Endothelial cell of umbilical vein (primary cell): ENCODE measurements around the gene IPO4. TPM values are rescaled to one million over a fixed set of nuclear protein-coding genes. Genes with fewer than 3 reads are reported as not detected.

Experiments
- BruUV-seq: library from RNA; stranded (reverse); fragments of 400-500 nt; replicated peaks from 2 replicates; lab custom pipeline; 2021; lab: Mats Ljungman, UMichigan
- CTCF ChIA-PET: fragments of 300-600, 350-600 bp; sonication (Branson Sonifier 250); formaldehyde crosslinking; loops from one replicate; lab custom pipeline; 2021; ENCODE audit warnings: antibody characterized with exemption, inconsistent platforms; lab: Charles Lee
- POLR2A ChIA-PET: fragments of 300-600, 350-600 bp; sonication (Branson Sonifier 250); formaldehyde crosslinking; loops from one replicate; lab custom pipeline; 2021; ENCODE audit warnings: antibody characterized with exemption, inconsistent platforms; lab: Charles Lee
- DNase-seq: peaks from one replicate; pipeline ENCODE4 v3.0.0-alpha.2; 2011; ENCODE audit warnings: low read depth, low spot score
- FAIRE-seq: peaks from 2 replicates; lab custom pipeline; 2011; peaks lifted over from hg19 to GRCh38; lab: Jason Lieb, UNC
- H2AFZ ChIP-seq: 2 replicates; pipeline ENCODE4 v1.6.0; 2012; ENCODE audit warnings: low read depth, low read length, control low read depth, inconsistent platforms
- H3K27ac ChIP-seq: 2 replicates; pipeline ENCODE4 v1.5.1; 2011; ENCODE audit warnings: low read depth, mild to moderate bottlenecking, control low read depth, low read length, moderate library complexity; ENCODE audit not compliant: insufficient read depth
- H3K27me3 ChIP-seq, 2 experiments: 2 replicates each; pipeline versions ENCODE4 v1.6.0 to v1.6.1; 2011; ENCODE audit warnings: low read length in 2 of 2, mixed read lengths in 1 of 2; ENCODE audit not compliant: control insufficient read depth in 2 of 2, insufficient read depth in 2 of 2
- H3K36me3 ChIP-seq, 2 experiments: 2 replicates in 1 of 2; 3 replicates in 1 of 2; pipeline ENCODE4 v1.5.1; 2011; ENCODE audit warnings: low read length in 2 of 2, mild to moderate bottlenecking in 1 of 2, moderate library complexity in 1 of 2; ENCODE audit not compliant: control insufficient read depth in 2 of 2, insufficient read depth in 2 of 2; ENCODE audit errors: extremely low read depth in 1 of 2
- H3K4me1 ChIP-seq: 3 replicates; pipeline ENCODE4 v1.5.1; 2011; ENCODE audit warnings: mild to moderate bottlenecking, low read length; ENCODE audit not compliant: control insufficient read depth, insufficient read depth; ENCODE audit errors: extremely low read depth
- H3K4me2 ChIP-seq: 2 replicates; pipeline ENCODE4 v1.6.1; 2011; ENCODE audit warnings: low read length, control low read depth, mixed read lengths; ENCODE audit not compliant: insufficient read depth
- H3K4me3 ChIP-seq, 3 experiments: fragments of 200-600 bp in 1 of 3; sonication (generic), shearing (Covaris generic) in 1 of 3; replicated peaks in 1 of 3; 2 replicates each; pipeline ENCODE4 v1.5.1; 2011 to 2016; ENCODE audit warnings: control low read depth in 3 of 3, low read length in 3 of 3, mild to moderate bottlenecking in 2 of 3, inconsistent platforms in 1 of 3, low read depth in 1 of 3, moderate library complexity in 1 of 3; ENCODE audit not compliant: insufficient read depth in 1 of 3
- H3K79me2 ChIP-seq: 2 replicates; pipeline ENCODE4 v1.6.0; 2012; ENCODE audit warnings: low read length, inconsistent platforms; ENCODE audit not compliant: control insufficient read depth, insufficient read depth
- H3K9ac ChIP-seq: replicated peaks from 2 replicates; pipeline ENCODE3; 2011; ENCODE audit warnings: low read length, control low read depth; ENCODE audit not compliant: insufficient read depth; ENCODE audit errors: extremely low read depth
- H3K9me1 ChIP-seq: replicated peaks from 3 replicates; pipeline ENCODE4 v1.6.0; 2011; ENCODE audit warnings: mild to moderate bottlenecking, low read length; ENCODE audit not compliant: control insufficient read depth, insufficient read depth; ENCODE audit errors: extremely low read depth
- H3K9me3 ChIP-seq: replicated peaks from 2 replicates; pipeline ENCODE4 v1.5.1; 2012; ENCODE audit warnings: low read length, inconsistent platforms; ENCODE audit not compliant: control insufficient read depth, insufficient read depth
- H4K20me1 ChIP-seq: replicated peaks from 2 replicates; pipeline ENCODE3; 2011; ENCODE audit warnings: mild to moderate bottlenecking, low read length; ENCODE audit not compliant: control insufficient read depth, insufficient read depth; ENCODE audit errors: extremely low read depth
- EZH2 ChIP-seq: IDR thresholded peaks from 2 replicates; pipeline ENCODE4 v1.6.1; 2012; ENCODE audit warnings: borderline replicate concordance, low read depth, mild to moderate bottlenecking, moderate library complexity, low read length, inconsistent platforms; ENCODE audit not compliant: severe bottlenecking
- FOS ChIP-seq: IDR thresholded peaks from 2 replicates; pipeline ENCODE4 v1.6.1; 2011; ENCODE audit warnings: mild to moderate bottlenecking, low read length, moderate library complexity, borderline replicate concordance; ENCODE audit not compliant: insufficient read depth
- GATA2 ChIP-seq: IDR thresholded peaks from 2 replicates; pipeline ENCODE4 v1.7.0; 2011; ENCODE audit warnings: low read depth, mild to moderate bottlenecking, moderate library complexity, mixed read lengths, low read length; ENCODE audit not compliant: insufficient read length, insufficient read depth
- JUN ChIP-seq: IDR thresholded peaks from 2 replicates; pipeline ENCODE4 v1.6.1; 2011; ENCODE audit warnings: borderline replicate concordance, low read depth; ENCODE audit not compliant: insufficient read length, insufficient read depth
- MAX ChIP-seq: IDR thresholded peaks from 2 replicates; pipeline ENCODE4 v1.6.1; 2011; ENCODE audit not compliant: insufficient read depth, insufficient read length
- MYC ChIP-seq: IDR thresholded peaks from one replicate; pipeline ENCODE4 v1.6.1; 2011; ENCODE audit warnings: mild to moderate bottlenecking, low read depth, low read length
- POLR2A ChIP-seq: IDR thresholded peaks from 2 replicates; pipeline ENCODE4 v1.6.1; 2012; ENCODE audit warnings: low read depth, mild to moderate bottlenecking, control low read depth, low read length
- POLR2AphosphoS5 ChIP-seq: IDR thresholded peaks from 2 replicates; pipeline ENCODE4 v1.6.1; 2012; ENCODE audit warnings: low read depth, mild to moderate bottlenecking, control low read depth, low read length, moderate library complexity; ENCODE audit not compliant: insufficient read depth
- dilution Hi-C: fragments of 300-500 bp; cut with MboI; formaldehyde crosslinking; loops from one replicate; pipeline ENCODE4 v1.15.0; 2019; ENCODE audit warnings: low sequenced_read_pairs; ENCODE audit not compliant: extremely low pct_ligation_motif_present
- intact Hi-C: fragments of 100-400 bp; cut with micrococcal nuclease; formaldehyde crosslinking; loops from one replicate; pipeline ENCODE4 v1.10.0; 2022
- polyA plus RNA-seq, 4 experiments: library from polyadenylated mRNA; depleted of rRNA in 3 of 4; stranded (reverse) in 3 of 4; unstranded in 1 of 4; fragments of >200 nt; gene quantifications; 2 replicates each; pipeline versions ENCODE4 v1.2.1 to v1.2.3, GENCODE V29; 2011 to 2012; ENCODE audit warnings: missing spikeins in 1 of 4
- total RNA-seq: library from RNA; stranded (reverse); gene quantifications from 2 replicates; pipeline ENCODE4 v1.2.3, GENCODE V29; 2021
- TF ChIP-seq, protein P1 (sequence below), 2 donors: IDR thresholded peaks; 1 replicate in 1 of 2; 2 replicates in 1 of 2; pipeline ENCODE4 v1.5.1; 2011; ENCODE audit warnings: low read length in 2 of 2, mild to moderate bottlenecking in 2 of 2, moderate library complexity in 2 of 2, control low read depth in 1 of 2, inconsistent platforms in 1 of 2, low read depth in 1 of 2; ENCODE audit not compliant: insufficient read depth in 1 of 2; ENCODE audit errors: extremely low read depth in 1 of 2

Gene IPO4
- total and polyA plus RNA-seq, 2 donors (not counting 3 experiments of a cell fraction or from before 2014, with no cell fraction given) = 24.6 to 66.5 TPM

DNA sequence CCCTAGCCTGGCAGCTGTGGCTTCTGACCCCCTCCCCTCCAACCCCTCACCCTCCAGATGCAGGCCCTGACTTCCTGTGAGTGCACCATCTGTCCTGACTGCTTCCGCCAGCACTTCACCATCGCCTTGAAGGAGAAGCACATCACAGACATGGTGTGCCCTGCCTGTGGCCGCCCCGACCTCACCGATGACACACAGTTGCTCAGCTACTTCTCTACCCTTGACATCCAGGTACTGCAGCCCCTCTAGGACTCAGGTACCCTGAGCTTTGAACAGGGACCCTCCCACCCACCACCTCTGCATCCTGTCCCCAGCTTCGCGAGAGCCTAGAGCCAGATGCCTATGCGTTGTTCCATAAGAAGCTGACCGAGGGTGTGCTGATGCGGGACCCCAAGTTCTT is 33.5 kb downstream of the IPO4 start:
- intact Hi-C loops (no loop called here), dilution Hi-C loops (no loop called here)
- no peak overlapping the region for H3K4me2 ChIP-seq
- POLR2A ChIA-PET = no interaction called here
- no peak overlapping the region for H3K9ac ChIP-seq
- CTCF ChIA-PET = interaction anchor here (0.9 to 1.4 kb wide), 3 partner anchors 14 to 153 kb away, joined by 3 read pairs; partner anchors contain the start of genes CIDEB and EMC9
- no peak for FAIRE-seq
- no peaks in the 10 kb centered on the region for H3K9me1 ChIP-seq
- H4K20me1 ChIP-seq = no peaks in the 10 kb centered on the region
- H3K27me3 ChIP-seq = no peaks in the 10 kb centered on the region
- H2AFZ ChIP-seq = no peak overlapping the region
- no peak overlapping the region for H3K4me3 ChIP-seq
- H3K27ac ChIP-seq = no peak overlapping the region
- H3K4me1 ChIP-seq = no peaks in the 10 kb centered on the region
- no peaks in the 10 kb centered on the region for H3K9me3 ChIP-seq
- TF ChIP-seq POLR2AphosphoS5 (no peak), POLR2A (no peak), MYC (no peak), GATA2 (no peak), FOS (no peak), EZH2 (no peak), JUN (no peak), MAX (no peak)
- TF ChIP-seq, protein P1, sequence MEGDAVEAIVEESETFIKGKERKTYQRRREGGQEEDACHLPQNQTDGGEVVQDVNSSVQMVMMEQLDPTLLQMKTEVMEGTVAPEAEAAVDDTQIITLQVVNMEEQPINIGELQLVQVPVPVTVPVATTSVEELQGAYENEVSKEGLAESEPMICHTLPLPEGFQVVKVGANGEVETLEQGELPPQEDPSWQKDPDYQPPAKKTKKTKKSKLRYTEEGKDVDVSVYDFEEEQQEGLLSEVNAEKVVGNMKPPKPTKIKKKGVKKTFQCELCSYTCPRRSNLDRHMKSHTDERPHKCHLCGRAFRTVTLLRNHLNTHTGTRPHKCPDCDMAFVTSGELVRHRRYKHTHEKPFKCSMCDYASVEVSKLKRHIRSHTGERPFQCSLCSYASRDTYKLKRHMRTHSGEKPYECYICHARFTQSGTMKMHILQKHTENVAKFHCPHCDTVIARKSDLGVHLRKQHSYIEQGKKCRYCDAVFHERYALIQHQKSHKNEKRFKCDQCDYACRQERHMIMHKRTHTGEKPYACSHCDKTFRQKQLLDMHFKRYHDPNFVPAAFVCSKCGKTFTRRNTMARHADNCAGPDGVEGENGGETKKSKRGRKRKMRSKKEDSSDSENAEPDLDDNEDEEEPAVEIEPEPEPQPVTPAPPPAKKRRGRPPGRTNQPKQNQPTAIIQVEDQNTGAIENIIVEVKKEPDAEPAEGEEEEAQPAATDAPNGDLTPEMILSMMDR (IDR thresholded peaks at IDR 0.05; ENCODE audit: extremely low read depth in 1 of 2, insufficient read depth in 1 of 2, low read depth in 1 of 2, low read length in 2 of 2) = no peak
- no TSS peak for BruUV-seq
- no peaks in the 10 kb centered on the region for H3K79me2 ChIP-seq
- H3K36me3 ChIP-seq = peaks cover 20 to 55% of the 10 kb centered on the region in 2 experiments
- no peak for DNase-seq
